Parathyroid adenoma (tissue), 2 donors: ENCODE measurements around the gene ZNF138.
"Not testable (repeated sequence)": the region's sequence is repeated elsewhere in the genome, so short reads cannot be mapped to it uniquely, and the experiment has no call there.

Source experiments
- H2AFZ ChIP-seq: fragments of 300-600 bp; sonication (generic); one replicate; pipeline ENCODE4 v1.7.0; 2017; ENCODE audit warnings: antibody characterized with exemption, mild to moderate bottlenecking
- H3K27ac ChIP-seq: fragments of 300-600 bp; sonication (generic); one replicate; pipeline ENCODE4 v1.7.0; 2017
- H3K27me3 ChIP-seq: fragments of 300-600 bp; sonication (generic); one replicate; pipeline ENCODE4 v1.7.0; 2017; ENCODE audit warnings: low read length; ENCODE audit not compliant: control insufficient read depth, insufficient read depth
- H3K36me3 ChIP-seq: fragments of 300-600 bp; sonication (generic); one replicate; pipeline ENCODE4 v1.7.0; 2017; ENCODE audit warnings: low read length; ENCODE audit not compliant: control insufficient read depth, insufficient read depth
- H3K4me1 ChIP-seq: fragments of 300-600 bp; sonication (generic); one replicate; pipeline ENCODE4 v1.7.0; 2017; ENCODE audit warnings: control low read depth
- H3K4me2 ChIP-seq: fragments of 300-600 bp; sonication (generic); one replicate; pipeline ENCODE4 v1.7.0; 2017; ENCODE audit warnings: low read length
- H3K4me3 ChIP-seq: fragments of 300-600 bp; sonication (generic); one replicate; pipeline ENCODE4 v1.7.0; 2017; ENCODE audit warnings: low read depth, low read length
- H3K79me2 ChIP-seq: fragments of 300-600 bp; sonication (generic); one replicate; pipeline ENCODE4 v1.7.0; 2017; ENCODE audit warnings: control low read depth
- H3K9ac ChIP-seq: fragments of 300-600 bp; sonication (generic); one replicate; pipeline ENCODE4 v1.7.0; 2017; ENCODE audit warnings: mild to moderate bottlenecking
- H3K9me3 ChIP-seq: fragments of 300-600 bp; sonication (generic); one replicate; pipeline ENCODE4 v1.7.0; 2017; ENCODE audit warnings: low read length; ENCODE audit not compliant: control insufficient read depth
- CTCF ChIP-seq: fragments of 300-600 bp; sonication (generic); IDR thresholded peaks from one replicate; pipeline ENCODE4 v1.7.0; 2017; ENCODE audit warnings: antibody characterized with exemption, mild to moderate bottlenecking
- donor health status: primary hyperparathyroidism.

The ZNF138 gene

GRCh38 chr7:64758151-64758550, 36.1 kb upstream of the ZNF138 start:
- H2AFZ ChIP-seq, result no peak overlapping the region
- H3K79me2 ChIP-seq, result no peaks in the 10 kb centered on the region
- H3K27ac ChIP-seq, result no peak overlapping the region
- H3K4me3 ChIP-seq, result no peak overlapping the region
- TF ChIP-seq CTCF, result no peak
- no peak overlapping the region for H3K4me2 ChIP-seq
- no peaks in the 10 kb centered on the region for H3K36me3 ChIP-seq
- no peaks in the 10 kb centered on the region for H3K4me1 ChIP-seq
- no peaks in the 10 kb centered on the region for H3K9me3 ChIP-seq
- H3K9ac ChIP-seq, result no peak overlapping the region
- no peaks in the 10 kb centered on the region for H3K27me3 ChIP-seq

- no peaks in the 10 kb centered on the region for H3K9me3 ChIP-seq
- no peaks in the 10 kb centered on the region for H3K4me1 ChIP-seq
- TF ChIP-seq CTCF, result no peak
- no peak overlapping the region for H3K27ac ChIP-seq
- no peak overlapping the region for H3K4me2 ChIP-seq
- H2AFZ ChIP-seq, result no peak overlapping the region
- H3K9ac ChIP-seq, result no peak overlapping the region
- H3K27me3 ChIP-seq, result no peaks in the 10 kb centered on the region
- H3K36me3 ChIP-seq, result no peaks in the 10 kb centered on the region
- H3K4me3 ChIP-seq, result no peak overlapping the region
- no peaks in the 10 kb centered on the region for H3K79me2 ChIP-seq
Observed at GRCh38 chr7:64768824-64769223, 25.4 kb upstream of the ZNF138 start.

GRCh38 chr7:64774204-64774842, 19.9 kb upstream of the ZNF138 start:
- Histone ChIP-seq H3K9ac (no peak overlapping the region), H3K4me2 (no peak overlapping the region), H3K27me3 (no peaks in the 10 kb centered on the region), H3K79me2 (no peaks in the 10 kb centered on the region), H3K27ac (no peak overlapping the region), H3K36me3 (no peaks in the 10 kb centered on the region), H3K9me3 (no peaks in the 10 kb centered on the region), H3K4me3 (no peak overlapping the region), H2AFZ (no peak overlapping the region), H3K4me1 (no peaks in the 10 kb centered on the region)
- TF ChIP-seq CTCF, result no peak

- Histone ChIP-seq H3K36me3 (no peaks in the 10 kb centered on the region), H3K4me2 (no peak overlapping the region), H3K27ac (no peak overlapping the region)
Observed at GRCh38 chr7:64775289-64775688, 18.9 kb upstream of the ZNF138 start.

GRCh38 chr7:64784842-64785241, 9.4 kb upstream of the ZNF138 start:
- H3K36me3 ChIP-seq, H2AFZ ChIP-seq, H3K9ac ChIP-seq, H3K79me2 ChIP-seq, H3K4me1 ChIP-seq, H3K9me3 ChIP-seq, H3K27me3 ChIP-seq, H3K27ac ChIP-seq, H3K4me3 ChIP-seq, H3K4me2 ChIP-seq: not testable (repeated sequence)

More at GRCh38 chr7:64775289-64775688, 18.9 kb upstream of the ZNF138 start:
- H2AFZ ChIP-seq, result no peak overlapping the region
- no peaks in the 10 kb centered on the region for H3K9me3 ChIP-seq
- no peak overlapping the region for H3K4me3 ChIP-seq
- no peak for TF ChIP-seq CTCF
- H3K4me1 ChIP-seq, result no peaks in the 10 kb centered on the region
- no peak overlapping the region for H3K9ac ChIP-seq
- H3K79me2 ChIP-seq, result no peaks in the 10 kb centered on the region
- no peaks in the 10 kb centered on the region for H3K27me3 ChIP-seq
